SK-N-SH treated with all-trans-retinoic acid at 6 μM for 48 hours (cell line): Measurements from ENCODE around the gene CNGB1.

Experiments used
- ATAC-seq: fragments of 200-7000 bp; cut with Tn5 transposase; 3 replicates; pipeline ENCODE4 v1.9.1; 2020; ENCODE audit warnings: mild to moderate bottlenecking, moderate library complexity
- ARNTL ChIP-seq: fragments of 450-650 bp; formaldehyde crosslinking; IDR thresholded peaks from 2 replicates; pipeline ENCODE4 v1.5.0; 2020; ENCODE audit warnings: low read depth, mild to moderate bottlenecking, moderate library complexity, borderline replicate concordance
- BACH2 ChIP-seq: fragments of 250-450 bp; sonication (Bioruptor Pico); IDR thresholded peaks from 2 replicates; pipeline ENCODE4 v1.9.0; 2021; ENCODE audit warnings: mild to moderate bottlenecking, borderline replicate concordance
- CSDC2 ChIP-seq: fragments of 250-450 bp; sonication (Bioruptor Pico); IDR thresholded peaks from 2 replicates; pipeline ENCODE4 v1.5.0; 2020; ENCODE audit warnings: mild to moderate bottlenecking, moderate library complexity
- ESRRG ChIP-seq: fragments of 250-450 bp; sonication (Bioruptor Pico); IDR thresholded peaks from 2 replicates; pipeline ENCODE4 v1.6.1; 2021; ENCODE audit warnings: mild to moderate bottlenecking
- GLIS3 ChIP-seq: fragments of 250-450 bp; sonication (Bioruptor Pico); IDR thresholded peaks from 2 replicates; pipeline ENCODE4 v1.5.0; 2020; ENCODE audit warnings: mild to moderate bottlenecking, moderate library complexity
- OSR1 ChIP-seq: fragments of 250-450 bp; sonication (Bioruptor Pico); IDR thresholded peaks from 2 replicates; pipeline ENCODE4 v1.8.0; 2022; ENCODE audit warnings: moderate library complexity, mild to moderate bottlenecking, inconsistent platforms
- RARB ChIP-seq: fragments of 250-450 bp; sonication (Bioruptor Pico); IDR thresholded peaks from 2 replicates; pipeline ENCODE4 v1.8.0; 2021; ENCODE audit warnings: mild to moderate bottlenecking, moderate library complexity
- SNAI2 ChIP-seq: fragments of 250-450 bp; sonication (Bioruptor Pico); IDR thresholded peaks from 2 replicates; pipeline ENCODE4 v1.5.0; 2020; ENCODE audit warnings: mild to moderate bottlenecking, moderate library complexity
- TOX ChIP-seq: fragments of 250-450 bp; sonication (Bioruptor Pico); IDR thresholded peaks from 2 replicates; pipeline ENCODE4 v1.8.0; 2021; ENCODE audit warnings: mild to moderate bottlenecking, moderate library complexity, borderline replicate concordance
- ZC3H10 ChIP-seq: fragments of 250-450 bp; sonication (Bioruptor Pico); IDR thresholded peaks from 2 replicates; pipeline ENCODE4 v1.5.1; 2021; ENCODE audit warnings: mild to moderate bottlenecking, moderate library complexity
- ZFP3 ChIP-seq: fragments of 250-450 bp; sonication (Bioruptor Pico); IDR thresholded peaks from 2 replicates; pipeline ENCODE4 v1.5.0; 2020; ENCODE audit warnings: mild to moderate bottlenecking, moderate library complexity
- ZFP30 ChIP-seq: fragments of 450-650 bp; formaldehyde crosslinking; IDR thresholded peaks from 2 replicates; pipeline ENCODE4 v1.5.0; 2022; ENCODE audit warnings: mild to moderate bottlenecking, moderate library complexity
- ZNF565 ChIP-seq: fragments of 450-650 bp; formaldehyde crosslinking; conservative IDR thresholded peaks from 2 replicates; pipeline ENCODE4 v1.5.0; 2020; ENCODE audit warnings: low read depth, mild to moderate bottlenecking, moderate library complexity
- ZNF70 ChIP-seq: fragments of 450-650 bp; formaldehyde crosslinking; IDR thresholded peaks from 2 replicates; pipeline ENCODE4 v1.5.0; 2020; ENCODE audit warnings: mild to moderate bottlenecking, moderate library complexity
- TF ChIP-seq, protein P1 (sequence below): fragments of 250-450 bp; sonication (Bioruptor Pico); IDR thresholded peaks from 2 replicates; pipeline ENCODE4 v1.8.0; 2021; ENCODE audit warnings: low read depth, mild to moderate bottlenecking, moderate library complexity, borderline replicate concordance
- TF ChIP-seq, protein P2 (sequence below): fragments of 250-450 bp; sonication (Bioruptor Pico); IDR thresholded peaks from 2 replicates; pipeline ENCODE4 v1.5.1; 2021; ENCODE audit warnings: mild to moderate bottlenecking, moderate library complexity
- TF ChIP-seq, protein P3 (sequence below): fragments of 250-450 bp; sonication (Bioruptor Pico); IDR thresholded peaks from 2 replicates; pipeline ENCODE4 v1.8.0; 2020; ENCODE audit warnings: mild to moderate bottlenecking, moderate library complexity, borderline replicate concordance
- TF ChIP-seq, protein P4 (sequence below): fragments of 250-450 bp; sonication (Bioruptor Pico); IDR thresholded peaks from 2 replicates; pipeline ENCODE4 v1.5.1; 2020; ENCODE audit warnings: low read depth, mild to moderate bottlenecking, moderate library complexity

Gene CNGB1

DNA sequence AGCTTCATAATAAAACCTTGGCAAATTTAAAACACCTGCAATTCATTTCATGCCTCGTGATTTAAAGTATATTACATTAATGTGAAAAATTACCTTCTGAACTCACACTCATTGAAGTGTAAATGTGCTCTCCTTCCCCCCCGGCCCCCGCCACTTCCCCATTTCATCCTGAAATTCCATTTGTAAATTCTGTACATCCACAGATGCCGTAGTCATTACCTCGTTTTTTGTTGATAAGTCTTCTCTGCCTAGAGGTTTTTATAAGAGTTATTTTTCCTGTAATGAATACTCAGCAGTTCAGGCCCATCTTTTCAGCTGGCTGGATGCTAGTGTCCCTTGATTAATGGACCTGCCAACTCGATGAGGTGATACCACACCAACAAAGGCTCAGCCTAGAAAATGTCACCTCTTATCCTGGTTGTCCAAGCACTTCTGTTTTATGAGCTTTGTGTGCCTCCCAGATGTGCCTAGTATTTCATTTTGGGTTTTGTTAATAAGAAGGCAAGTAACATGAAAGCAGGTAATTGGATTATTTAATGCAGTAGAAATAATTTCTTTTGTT, 103.8 kb downstream of the CNGB1 start (continued):
- TF ChIP-seq, protein P1, sequence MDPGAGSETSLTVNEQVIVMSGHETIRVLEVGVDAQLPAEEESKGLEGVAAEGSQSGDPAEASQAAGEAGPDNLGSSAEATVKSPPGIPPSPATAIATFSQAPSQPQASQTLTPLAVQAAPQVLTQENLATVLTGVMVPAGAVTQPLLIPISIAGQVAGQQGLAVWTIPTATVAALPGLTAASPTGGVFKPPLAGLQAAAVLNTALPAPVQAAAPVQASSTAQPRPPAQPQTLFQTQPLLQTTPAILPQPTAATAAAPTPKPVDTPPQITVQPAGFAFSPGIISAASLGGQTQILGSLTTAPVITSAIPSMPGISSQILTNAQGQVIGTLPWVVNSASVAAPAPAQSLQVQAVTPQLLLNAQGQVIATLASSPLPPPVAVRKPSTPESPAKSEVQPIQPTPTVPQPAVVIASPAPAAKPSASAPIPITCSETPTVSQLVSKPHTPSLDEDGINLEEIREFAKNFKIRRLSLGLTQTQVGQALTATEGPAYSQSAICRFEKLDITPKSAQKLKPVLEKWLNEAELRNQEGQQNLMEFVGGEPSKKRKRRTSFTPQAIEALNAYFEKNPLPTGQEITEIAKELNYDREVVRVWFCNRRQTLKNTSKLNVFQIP (CRISPR knock-in tag) = no peak
- no peak for TF ChIP-seq GLIS3 (CRISPR knock-in tag)
- TF ChIP-seq, all 23 proteins: peak for 0

DNA sequence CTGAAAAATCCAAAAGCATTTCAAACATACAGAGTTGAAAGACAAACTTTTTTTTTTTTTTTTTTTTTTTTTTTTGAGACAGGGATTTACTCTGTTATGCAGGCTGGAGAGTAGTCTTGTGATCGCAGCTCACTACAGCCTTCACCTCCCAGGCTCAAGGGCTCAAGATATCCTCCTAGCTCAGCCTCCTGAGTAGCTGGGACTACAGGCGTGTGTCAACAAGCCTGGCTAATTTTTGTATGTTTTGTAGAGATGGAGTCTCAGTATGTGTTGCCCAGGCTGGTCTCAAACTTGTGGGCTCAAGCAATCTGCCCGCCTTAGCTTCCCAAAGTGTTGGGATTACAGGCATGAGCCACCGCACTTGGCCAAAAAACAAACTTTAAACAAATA, 104.4 kb downstream of the CNGB1 start:
- no peak for ATAC-seq
- TF ChIP-seq ZNF70 (CRISPR knock-in tag) (no peak), BACH2 (CRISPR knock-in tag) (no peak), SNAI2 (CRISPR knock-in tag) (no peak), ZC3H10 (CRISPR knock-in tag) (no peak)
- TF ChIP-seq, all 23 proteins: peak for 0

DNA sequence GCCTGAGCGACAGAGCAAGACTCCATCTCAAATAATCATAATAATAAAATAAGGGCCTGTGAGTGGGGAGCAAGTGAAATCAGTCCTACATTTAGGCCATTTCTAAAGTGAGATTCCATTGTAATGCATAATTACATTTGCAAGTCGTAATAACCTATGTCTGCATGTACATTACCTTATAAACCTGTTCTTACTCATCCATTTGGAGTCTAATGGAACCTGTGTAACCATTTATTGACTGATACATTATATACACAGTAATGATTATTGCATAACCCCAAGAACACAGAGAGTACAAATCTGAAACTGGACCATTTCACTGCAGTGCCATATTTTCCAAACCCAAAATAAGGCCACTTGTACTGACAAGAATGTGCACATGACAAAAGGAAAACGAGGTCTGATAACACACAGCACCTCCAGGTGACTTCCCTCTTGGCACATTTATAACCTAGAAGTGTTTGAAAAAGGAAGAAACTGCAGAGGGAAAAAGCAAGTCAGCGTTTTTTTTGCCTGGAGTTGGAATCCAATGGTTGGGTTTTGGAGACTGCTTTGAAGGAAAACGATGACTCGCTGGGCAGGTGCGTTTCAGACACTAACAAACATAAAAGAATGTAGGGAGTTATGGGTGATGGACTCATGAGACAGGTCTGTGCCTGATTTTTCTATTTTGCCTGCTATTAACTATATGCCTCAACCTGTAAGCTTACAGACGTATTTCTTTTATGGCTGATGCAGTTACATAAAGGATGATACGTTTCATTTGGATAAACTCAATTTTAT, 105.0 kb downstream of the CNGB1 start:
- ATAC-seq = no peak
- TF ChIP-seq ESRRG (CRISPR knock-in tag) (no peak), ZNF70 (CRISPR knock-in tag) (no peak), CSDC2 (CRISPR knock-in tag) (no peak), BACH2 (CRISPR knock-in tag) (no peak), RARB (no peak)
- TF ChIP-seq, protein P2, sequence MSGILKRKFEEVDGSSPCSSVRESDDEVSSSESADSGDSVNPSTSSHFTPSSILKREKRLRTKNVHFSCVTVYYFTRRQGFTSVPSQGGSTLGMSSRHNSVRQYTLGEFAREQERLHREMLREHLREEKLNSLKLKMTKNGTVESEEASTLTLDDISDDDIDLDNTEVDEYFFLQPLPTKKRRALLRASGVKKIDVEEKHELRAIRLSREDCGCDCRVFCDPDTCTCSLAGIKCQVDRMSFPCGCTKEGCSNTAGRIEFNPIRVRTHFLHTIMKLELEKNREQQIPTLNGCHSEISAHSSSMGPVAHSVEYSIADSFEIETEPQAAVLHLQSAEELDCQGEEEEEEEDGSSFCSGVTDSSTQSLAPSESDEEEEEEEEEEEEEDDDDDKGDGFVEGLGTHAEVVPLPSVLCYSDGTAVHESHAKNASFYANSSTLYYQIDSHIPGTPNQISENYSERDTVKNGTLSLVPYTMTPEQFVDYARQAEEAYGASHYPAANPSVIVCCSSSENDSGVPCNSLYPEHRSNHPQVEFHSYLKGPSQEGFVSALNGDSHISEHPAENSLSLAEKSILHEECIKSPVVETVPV (CRISPR knock-in tag) = no peak

DNA sequence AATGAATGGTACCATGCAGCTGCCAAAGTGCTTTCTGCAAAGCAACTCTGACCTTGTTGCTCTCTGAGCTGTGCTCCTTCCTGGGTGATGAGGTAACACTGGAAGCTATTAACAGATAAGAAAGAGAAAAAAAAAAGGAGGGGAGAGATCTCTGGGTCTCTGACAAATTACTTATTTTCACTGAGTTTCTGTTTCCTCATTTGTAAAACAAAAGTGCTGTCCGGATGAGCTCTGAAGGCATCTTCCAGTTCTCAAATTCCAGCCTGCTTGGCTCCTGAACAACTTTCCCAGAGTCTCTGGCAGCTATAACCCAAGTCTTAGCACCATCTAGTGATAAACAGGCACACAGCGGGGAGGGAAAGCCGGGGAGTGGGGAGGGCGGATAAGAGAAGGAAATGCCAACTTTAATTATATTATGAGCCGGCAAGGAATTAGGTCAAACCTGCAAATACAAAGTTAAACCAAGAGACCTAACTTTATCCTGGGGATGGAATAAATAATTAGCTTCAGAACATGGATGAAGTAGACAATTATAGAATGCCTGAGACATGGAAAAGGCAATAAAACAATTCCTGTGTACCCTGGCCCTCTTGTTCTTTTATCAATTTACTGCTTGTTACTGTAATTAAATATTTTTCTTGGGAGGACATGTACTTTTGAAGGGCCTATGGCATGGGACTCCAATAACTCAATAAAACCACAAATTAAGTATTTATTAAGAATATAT, 107.3 kb downstream of the CNGB1 start:
- TF ChIP-seq, protein P3, sequence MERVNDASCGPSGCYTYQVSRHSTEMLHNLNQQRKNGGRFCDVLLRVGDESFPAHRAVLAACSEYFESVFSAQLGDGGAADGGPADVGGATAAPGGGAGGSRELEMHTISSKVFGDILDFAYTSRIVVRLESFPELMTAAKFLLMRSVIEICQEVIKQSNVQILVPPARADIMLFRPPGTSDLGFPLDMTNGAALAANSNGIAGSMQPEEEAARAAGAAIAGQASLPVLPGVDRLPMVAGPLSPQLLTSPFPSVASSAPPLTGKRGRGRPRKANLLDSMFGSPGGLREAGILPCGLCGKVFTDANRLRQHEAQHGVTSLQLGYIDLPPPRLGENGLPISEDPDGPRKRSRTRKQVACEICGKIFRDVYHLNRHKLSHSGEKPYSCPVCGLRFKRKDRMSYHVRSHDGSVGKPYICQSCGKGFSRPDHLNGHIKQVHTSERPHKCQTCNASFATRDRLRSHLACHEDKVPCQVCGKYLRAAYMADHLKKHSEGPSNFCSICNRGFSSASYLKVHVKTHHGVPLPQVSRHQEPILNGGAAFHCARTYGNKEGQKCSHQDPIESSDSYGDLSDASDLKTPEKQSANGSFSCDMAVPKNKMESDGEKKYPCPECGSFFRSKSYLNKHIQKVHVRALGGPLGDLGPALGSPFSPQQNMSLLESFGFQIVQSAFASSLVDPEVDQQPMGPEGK = peak; percentile 18; the same call in 1 of the 2 replicates
- TF ChIP-seq ARNTL (CRISPR knock-in tag) (no peak), ZC3H10 (CRISPR knock-in tag) (no peak), TOX (CRISPR knock-in tag) (no peak), ZFP3 (CRISPR knock-in tag) (no peak)
- TF ChIP-seq, all 23 proteins: peak for 1
- peak; percentile 99 for ATAC-seq

DNA sequence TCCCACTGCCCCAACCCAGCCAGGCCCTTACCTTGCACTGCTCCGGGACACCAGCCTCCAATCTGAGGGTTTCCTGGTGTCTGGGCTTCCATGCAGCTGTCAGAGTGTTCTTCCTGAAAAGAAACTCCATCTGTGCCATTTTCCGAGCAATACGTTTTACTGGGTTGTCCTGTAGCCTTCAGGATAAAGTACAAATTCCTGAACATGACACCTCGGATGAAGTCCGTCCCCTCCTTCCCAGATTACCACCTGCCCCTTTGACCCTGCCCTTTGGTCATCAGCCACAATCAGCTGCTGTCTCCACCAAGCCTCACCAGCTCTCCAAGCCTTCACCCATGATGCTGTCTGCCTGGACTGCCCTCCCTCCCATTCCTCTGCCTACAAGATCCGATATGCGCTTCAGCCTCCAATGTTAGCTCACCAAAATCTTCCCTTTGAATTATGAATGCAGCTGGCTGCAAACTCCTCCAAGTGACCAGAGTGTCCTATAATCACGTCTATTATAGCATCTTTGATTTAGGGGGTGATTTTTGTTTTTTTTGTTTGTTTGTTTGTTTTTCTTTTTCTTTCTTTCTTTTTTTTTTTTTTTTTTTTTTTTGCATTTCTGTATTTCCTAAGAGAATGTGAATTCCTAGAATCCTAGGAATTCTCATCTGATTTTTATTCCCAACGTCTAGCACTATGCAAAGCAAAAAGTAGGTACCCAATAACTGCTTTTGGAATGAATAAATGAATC, 108.1 kb downstream of the CNGB1 start:
- TF ChIP-seq ZC3H10 (CRISPR knock-in tag) = no peak
- no peak for TF ChIP-seq ZFP30 (CRISPR knock-in tag)
- TF ChIP-seq GLIS3 (CRISPR knock-in tag) = no peak
- ATAC-seq = no peak; the same call in 2 of the 3 replicates

DNA sequence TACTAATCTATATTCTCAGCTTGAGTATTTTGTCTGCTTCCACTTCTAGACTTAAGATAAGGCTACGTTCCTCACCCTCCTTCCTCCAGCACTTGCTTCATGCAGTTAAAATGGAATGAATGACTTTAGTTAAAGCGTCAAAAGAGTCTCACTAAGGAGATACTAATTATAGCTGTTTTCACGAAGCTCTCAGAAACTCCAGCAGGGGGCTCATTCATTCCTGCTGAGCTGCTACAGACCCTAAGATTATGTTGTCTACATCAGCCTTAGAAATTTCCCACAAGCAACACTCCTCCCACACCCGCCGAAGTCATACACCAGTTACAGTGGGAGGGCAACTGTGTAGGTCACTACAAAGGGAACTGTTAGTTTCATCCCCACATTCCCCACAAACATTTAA, 111.6 kb downstream of the CNGB1 start:
- TF ChIP-seq, protein P4, sequence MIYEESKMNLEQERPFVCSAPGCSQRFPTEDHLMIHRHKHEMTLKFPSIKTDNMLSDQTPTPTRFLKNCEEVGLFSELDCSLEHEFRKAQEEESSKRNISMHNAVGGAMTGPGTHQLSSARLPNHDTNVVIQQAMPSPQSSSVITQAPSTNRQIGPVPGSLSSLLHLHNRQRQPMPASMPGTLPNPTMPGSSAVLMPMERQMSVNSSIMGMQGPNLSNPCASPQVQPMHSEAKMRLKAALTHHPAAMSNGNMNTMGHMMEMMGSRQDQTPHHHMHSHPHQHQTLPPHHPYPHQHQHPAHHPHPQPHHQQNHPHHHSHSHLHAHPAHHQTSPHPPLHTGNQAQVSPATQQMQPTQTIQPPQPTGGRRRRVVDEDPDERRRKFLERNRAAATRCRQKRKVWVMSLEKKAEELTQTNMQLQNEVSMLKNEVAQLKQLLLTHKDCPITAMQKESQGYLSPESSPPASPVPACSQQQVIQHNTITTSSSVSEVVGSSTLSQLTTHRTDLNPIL (CRISPR knock-in tag) = no peak
- no peak for TF ChIP-seq OSR1 (CRISPR knock-in tag)
- no peak for TF ChIP-seq ZNF565 (CRISPR knock-in tag)
- TF ChIP-seq ZFP30 (CRISPR knock-in tag) = no peak
- no peak for TF ChIP-seq CSDC2 (CRISPR knock-in tag)
- no peak for TF ChIP-seq GLIS3 (CRISPR knock-in tag)
- peak; percentile 32; the same call in 1 of the 3 replicates for ATAC-seq
